GM21526 (cell line): ENCODE data around the gene NEDD1.

Source experiments
- ATAC-seq: cut with Tn5 transposase; IDR thresholded peaks from one replicate; pipeline ENCODE4 v1.9.1; 2021; ENCODE audit warnings: moderate library complexity; ENCODE audit not compliant: unreplicated experiment, low FRiP score

NEDD1 gene, protein sequence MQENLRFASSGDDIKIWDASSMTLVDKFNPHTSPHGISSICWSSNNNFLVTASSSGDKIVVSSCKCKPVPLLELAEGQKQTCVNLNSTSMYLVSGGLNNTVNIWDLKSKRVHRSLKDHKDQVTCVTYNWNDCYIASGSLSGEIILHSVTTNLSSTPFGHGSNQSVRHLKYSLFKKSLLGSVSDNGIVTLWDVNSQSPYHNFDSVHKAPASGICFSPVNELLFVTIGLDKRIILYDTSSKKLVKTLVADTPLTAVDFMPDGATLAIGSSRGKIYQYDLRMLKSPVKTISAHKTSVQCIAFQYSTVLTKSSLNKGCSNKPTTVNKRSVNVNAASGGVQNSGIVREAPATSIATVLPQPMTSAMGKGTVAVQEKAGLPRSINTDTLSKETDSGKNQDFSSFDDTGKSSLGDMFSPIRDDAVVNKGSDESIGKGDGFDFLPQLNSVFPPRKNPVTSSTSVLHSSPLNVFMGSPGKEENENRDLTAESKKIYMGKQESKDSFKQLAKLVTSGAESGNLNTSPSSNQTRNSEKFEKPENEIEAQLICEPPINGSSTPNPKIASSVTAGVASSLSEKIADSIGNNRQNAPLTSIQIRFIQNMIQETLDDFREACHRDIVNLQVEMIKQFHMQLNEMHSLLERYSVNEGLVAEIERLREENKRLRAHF

DNA sequence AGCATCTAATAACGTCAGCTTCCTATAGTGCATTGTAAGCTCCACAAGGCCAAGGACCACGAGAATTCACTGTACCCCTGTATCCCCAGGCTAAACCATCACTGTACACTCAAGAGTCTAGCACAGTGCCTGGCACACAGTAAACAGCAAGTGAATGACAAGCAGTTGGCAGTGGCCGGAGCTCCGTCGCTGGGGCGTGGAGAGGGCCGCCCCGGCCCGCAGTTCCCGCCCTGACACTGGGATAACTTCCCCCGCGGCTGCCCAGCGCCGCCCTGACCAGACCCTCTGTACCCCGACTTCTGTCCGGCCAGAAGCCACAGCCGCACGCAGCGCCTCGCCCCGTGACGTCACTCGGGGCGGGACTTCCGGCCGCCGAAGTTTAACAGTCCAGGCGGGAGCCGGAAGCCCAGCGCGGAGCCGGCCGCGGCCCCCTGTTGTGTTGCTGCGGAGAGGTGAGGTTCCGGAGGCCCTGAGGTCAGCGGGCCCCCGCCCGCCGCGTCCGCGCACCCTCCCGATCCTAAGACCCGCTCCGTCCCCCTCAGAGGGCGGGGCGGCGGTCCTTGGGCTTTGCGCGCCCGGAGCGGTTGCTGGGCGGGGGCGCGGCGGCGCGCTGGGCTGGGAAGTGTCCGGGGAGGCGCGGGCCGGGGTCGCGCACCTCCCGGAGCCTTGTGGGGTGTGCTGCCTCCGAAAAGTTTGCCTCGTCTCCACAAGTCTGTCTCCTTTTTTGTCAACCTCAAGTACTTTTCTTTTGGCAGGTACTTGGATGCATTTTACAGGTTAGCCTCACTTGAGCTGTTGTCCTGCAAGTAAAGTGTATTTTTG is at the start of gene NEDD1:
Gene NEDD1 (plus strand): TSS at position 409 of the 822 bp plus-strand sequence. CDS start 2,503 bp downstream, outside the sequence.
- peak; percentile 93 for ATAC-seq

DNA sequence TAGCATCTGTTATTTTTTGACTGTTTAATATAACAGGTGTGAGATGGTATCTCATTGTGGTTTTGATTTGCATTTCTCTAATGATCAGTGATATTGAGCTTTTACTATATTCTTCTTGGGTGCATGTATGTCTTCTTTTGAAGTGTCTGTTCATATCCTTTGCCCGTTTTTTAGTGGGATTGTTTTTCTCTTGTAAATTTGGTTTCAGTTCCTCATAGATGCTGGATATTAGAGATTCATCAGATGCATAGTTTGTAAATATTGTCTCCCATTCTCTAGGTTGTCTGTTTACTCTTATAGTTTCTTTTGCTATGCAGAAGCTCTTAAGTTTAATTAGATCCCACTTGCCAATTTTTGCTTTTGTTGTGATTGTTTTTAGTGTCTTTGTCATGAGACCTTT is 48.9 kb upstream of the NEDD1 start:
- no peak for ATAC-seq

DNA sequence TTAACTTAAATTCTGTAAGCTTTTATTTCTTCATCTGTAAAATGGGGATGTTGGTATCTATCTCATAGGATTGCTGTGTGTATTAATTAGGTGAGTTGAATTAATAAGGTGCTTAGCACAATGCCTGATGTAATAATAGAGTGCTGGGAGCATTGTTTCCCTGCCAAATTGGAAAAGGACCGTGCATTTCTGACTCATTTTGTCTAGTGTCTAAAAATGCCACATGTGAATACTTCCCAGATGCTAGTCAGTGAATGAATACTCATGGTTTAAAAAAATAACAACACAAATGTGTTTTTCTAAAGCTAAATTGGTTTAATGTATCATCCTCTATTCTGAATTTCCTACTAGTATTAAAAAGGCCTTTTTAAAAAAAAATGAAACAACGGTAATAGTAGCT is 45.4 kb upstream of the NEDD1 start:
- ATAC-seq = no peak

DNA sequence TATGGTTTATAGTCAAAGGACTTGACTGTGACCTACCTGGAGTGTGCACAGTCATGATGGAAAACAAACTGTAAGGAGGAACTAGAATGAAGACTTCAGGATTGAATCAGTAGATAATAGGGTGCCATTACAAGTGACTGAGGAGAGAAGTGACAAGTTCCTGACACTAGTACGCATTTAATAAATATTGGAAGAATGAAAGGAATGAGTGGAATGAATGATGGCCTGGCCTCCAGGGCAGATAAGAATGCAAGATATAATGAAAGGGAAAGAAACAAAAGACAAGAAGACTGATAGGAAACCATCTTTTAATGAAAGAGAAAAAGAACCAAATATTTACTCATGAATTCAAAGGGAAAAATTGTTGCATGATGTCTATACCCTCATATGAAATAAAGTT is 44.7 kb upstream of the NEDD1 start:
- ATAC-seq = no peak

DNA sequence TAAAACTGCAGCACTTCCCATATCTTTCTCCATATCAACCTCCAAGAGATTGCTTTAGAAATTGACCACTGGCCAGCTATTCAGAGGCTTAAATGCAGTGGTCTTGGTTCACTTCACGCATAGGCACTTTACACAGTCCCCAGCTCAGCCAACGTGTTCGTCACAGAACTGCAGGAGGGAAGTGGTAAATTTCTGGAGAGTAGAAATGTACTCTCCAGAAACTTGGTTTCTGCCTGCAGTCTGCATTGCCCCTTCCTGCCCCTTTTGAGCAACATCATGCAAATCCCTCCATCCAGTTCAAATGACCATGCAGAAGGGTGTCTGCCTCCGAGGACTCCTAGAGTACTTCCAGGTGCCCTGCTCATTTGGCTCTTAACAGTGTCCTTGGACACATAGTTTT is 42.7 kb upstream of the NEDD1 start:
- no peak for ATAC-seq

DNA sequence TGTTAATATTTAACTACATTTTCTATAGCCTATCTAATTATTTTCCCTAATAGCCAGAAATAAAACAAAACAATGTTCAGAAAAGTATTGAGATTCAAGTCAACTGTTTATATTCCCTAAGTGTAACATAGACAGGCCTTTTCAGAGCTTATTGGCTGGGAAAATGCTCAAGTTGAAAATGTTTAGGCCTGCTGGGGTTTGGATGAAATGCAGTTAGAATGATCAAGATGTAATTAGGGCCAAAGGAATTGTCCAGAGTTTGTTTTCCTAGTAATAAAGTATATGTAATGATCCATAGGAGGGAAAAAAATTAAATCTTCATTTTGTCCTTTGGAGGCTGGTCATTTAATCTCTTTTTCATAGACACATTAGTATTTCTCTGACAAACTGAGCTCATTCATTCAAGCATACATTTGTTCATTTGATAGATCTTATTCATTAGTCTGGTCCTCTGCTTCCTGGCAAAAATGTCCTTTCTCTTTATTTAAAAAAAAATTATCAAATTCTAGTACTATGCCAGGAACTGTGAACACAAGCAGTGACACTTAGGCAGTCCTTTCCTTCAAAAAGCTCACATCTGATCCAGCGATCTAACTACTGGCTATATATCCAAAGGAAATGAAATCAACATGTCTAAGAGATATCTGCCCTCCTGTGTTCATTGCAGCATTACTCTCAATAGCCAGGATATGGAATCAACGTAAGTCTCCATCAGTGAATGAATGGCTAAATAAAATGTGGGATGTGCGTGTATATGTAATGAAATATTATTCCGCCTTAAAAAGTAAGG is 40.1 kb upstream of the NEDD1 start:
- ATAC-seq = no peak

DNA sequence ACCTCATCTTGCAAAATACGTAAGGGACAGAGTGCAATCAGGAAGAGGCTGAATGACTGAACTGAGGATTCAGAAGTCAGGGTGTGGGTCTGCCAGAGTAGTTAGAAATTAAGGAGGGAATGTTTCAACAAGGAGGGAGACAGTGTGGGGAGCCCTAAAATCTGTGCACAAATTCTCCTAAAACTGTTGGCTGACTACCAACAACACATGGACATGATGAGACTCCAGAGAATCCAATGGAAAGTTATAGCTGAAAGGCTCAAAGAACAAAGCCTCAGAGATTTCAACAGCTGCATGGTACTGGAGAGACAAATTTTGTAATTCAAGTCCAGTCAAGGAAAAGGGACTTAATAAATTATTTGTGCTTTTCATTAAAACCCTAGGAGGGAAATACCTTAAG is 36.1 kb upstream of the NEDD1 start:
- no peak for ATAC-seq

DNA sequence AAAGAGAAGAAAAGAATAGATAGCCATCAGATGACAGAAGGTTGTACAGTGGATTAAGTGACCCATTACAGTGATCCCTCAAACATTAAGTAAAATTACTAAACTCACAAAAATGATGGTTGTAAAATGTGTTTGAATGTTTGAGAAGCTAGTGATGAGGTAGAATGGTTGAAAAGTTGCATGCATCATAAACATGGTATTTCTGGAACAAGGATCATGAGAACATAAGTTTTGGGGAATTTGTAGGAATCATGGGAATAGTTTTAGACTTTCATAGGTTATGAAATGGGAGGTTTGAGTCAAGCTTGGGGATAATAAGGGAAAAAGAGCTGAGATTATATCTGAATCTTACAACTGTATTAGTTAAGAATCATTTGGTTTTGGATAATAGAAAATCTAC is 34.1 kb upstream of the NEDD1 start:
- ATAC-seq = no peak

DNA sequence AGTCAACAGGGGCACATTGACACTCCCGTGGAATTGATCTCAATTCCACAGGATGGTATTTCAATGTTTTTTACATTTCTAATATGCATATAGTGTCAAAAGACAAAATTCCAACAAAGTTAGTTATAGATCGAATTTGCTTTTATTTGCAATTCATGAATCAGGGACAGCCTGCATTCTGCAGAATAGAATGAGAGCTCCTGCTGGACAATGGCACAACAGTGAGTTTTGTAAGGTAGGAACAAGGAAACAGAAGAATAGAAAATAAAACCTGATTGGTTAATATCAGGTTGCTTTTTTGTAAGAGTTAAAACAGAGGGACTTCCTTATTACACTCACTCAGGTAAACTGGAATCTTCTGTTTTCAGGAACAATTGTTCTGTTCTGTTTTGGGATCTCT is 32.8 kb upstream of the NEDD1 start:
- no peak for ATAC-seq

DNA sequence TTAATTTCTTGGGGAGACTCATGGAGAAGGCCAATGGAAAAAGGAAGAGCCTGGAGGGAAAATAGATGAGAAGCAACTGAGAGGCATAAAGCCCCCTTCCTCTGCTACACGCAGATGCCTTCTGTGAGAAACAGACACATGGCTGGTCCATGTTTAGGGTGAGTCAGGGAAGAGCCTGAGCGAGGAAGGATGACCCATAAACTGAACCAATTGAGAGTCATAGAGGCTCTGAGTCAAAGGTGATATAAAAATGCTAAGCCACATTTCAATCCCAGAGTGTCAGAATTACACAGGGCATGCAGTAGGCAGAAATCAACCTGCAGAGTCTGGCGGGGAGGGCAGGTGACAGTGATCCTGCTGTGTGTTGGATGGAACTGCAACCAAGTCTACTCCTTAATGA is 30.1 kb upstream of the NEDD1 start:
- ATAC-seq = no peak

DNA sequence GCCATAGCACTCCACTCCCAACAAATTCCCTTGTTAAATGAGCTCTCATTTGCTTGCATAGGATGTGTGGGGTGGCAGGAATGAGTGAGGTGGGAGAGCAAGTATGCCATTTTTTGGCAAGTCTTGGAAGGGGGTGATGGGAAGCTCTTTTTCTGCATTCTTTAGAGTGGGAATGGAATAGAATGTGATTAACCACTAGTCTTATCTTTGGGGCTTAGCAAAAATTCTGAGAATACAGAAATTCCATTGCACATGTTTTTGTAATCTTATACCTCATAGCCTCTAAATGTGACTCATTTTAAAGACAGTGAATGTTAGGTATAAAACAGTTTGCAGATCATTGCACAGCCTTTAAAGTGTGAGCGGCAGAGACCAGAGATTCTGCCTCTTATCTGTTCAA is 28.4 kb upstream of the NEDD1 start:
- no peak for ATAC-seq

DNA sequence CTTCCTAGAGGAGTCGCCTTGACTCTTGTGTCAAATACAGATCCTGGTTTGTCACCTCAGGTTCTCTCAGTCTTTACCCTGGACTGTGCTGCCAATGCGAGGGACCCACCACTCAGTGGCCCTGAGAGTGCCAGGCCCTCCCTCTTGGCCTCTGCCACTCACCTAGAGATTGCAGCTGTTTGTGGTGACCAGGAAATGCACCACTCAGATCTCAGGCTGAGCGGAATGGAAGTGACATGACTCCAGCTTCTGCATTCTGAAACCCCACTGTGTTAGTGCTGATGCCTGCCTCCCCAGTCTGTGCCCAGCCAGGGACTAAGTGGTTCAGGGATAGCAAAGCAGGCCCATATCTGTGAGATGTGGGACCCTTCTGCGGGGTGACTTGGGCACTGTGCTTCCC is 27.8 kb upstream of the NEDD1 start:
- no peak for ATAC-seq

DNA sequence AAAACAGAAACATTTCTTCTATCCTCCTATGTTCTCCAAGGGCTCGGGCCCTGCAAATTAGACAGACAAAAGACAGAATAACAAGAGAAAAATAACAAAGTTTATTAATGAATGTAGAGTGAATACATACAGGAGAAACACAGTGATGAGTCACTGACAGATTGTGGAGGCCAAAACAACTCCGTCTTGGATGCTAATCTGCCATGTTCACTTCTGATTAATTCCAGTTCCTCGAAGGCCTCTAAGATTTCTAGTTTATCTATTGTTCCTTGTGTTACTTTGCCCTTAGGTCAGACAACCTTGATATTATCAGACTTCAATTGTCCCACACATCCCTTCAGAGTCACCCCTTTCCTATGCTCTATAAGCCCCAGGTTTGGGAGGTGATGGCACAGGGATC is 26.8 kb upstream of the NEDD1 start:
- no peak for ATAC-seq

DNA sequence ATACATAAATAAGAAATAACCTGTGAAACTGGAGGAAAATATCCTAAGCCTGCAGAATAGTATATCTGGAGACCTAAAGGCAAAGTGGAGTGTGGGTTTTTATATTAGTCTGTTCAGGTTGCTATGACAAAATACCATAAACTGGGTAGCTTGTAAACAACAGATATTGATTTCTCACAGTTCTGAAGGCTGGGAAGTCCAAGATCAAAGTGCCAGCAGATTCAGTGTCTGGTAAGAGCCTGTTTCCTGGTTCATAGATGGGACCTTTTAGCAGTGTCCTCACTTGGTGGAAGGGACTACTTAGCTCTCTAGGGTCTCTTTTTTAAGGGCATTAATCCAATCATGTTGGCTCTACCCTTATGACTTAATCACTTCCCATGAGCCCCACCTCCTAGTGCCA is 25.4 kb upstream of the NEDD1 start:
- ATAC-seq = no peak

DNA sequence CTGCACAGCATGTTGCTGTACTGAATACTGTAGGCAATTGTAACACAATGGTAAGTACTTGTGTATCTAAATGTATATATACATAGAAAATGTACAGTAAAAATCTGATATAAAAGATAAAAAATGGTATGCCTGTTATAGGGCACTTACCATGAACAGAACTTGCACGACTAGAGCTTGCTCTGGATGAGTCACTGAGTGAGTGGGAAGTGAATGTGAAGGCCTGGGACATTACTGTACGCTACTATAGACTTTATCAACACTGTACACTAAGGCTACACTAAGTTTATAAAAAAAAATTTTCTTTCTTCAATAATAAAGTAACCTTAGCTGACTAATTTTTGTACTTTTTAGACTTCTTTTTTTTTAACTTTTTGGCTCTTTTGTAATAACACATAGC is 24.2 kb upstream of the NEDD1 start:
- ATAC-seq = no peak

DNA sequence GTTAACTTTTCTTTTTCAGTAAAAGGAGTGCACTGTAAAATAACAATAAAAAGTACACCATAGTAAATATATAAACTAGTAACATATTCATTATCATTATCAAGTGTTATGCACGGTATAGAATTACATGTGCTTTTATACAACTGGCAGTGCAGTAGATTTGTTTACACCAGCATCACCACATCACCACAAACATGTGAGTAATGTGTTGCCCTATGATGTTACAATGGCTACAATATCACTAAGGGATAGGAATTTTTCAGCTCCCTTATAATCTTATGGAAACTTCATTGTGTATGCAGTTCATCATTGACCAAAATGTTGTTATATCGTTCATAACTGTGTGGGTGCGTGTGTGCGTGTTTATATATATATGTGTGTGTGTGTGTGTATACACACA is 23.5 kb upstream of the NEDD1 start:
- no peak for ATAC-seq

DNA sequence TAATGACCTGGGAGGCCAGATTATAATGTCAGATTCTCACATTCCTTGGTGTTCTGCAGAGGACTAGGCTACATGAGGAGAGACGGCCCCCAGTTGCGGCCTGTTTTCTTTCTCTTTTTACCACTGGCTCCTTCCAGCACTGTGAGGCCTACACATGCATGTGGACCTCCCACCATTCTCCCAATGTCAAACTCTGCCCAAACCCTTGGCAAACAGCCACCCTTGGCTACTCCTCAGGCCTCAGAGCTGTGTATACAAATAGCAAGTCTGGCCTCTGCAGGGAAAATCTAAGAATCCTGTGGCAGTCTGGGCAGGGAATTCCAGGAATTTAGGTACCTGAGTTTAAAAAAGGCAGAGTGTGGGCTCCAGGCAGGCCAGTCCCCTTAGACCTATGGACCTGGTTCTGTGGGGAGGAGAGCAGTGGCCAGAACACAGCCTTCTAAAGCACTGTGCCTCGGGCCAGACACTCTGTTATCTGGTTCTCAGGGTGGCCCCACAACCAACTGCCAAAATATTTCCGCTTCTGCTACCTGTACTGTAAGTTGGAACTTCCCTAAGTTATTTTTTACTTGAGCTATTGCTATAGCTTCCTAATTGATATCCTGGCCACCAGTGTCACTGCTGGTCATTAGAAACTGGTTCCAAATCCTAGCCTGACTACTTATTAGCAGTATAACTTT is 19.9 kb upstream of the NEDD1 start:
- no peak for ATAC-seq

DNA sequence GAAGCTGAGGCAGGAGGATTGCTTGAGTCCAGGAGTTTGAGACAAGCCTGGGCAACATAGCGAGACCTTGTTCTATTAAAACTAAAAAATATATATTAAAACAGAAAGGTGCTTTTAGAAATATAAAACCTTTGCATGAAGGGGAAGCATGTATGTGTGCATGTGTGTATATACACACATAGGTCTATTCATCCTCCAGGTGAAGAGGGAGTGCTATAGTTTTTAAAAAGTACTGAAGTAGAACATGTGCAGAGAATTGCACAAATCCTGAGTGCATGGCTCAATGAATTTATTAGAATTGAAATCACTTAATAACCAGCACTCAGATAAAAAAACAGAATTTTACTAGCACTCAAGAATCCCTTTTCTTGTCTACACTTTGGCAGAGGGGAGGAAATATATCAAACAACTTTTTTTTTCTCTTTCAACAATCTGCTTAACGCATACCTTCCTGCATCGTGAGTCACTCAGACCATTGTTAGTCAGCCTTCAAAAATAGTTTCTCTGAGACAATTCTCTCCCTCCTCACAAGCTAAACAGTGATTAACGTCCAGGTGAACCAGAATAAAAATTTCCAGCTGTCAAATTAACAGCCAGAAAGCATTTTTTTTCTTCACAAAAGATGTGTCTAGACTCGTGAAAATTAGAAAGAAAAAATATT is 17.7 kb upstream of the NEDD1 start:
- ATAC-seq = no peak

DNA sequence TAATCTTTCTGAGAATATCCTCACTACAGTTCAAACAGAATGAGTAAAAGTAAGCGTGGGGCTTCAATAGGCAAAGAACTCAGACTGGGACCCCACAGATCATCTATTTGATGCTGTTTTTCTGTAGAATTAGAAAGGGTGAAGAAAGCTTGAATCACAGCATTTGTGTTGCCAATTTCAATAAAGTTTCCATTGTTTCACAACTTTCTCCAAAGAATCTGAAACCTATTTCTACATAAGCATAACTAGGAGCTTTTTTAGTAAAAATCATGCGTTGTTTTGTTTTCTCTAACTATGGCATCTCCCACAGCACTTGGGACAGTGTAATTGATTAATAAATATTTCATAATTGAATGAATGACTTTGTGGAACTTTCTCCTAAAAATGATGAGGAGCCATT is 16.7 kb upstream of the NEDD1 start:
- ATAC-seq = no peak

DNA sequence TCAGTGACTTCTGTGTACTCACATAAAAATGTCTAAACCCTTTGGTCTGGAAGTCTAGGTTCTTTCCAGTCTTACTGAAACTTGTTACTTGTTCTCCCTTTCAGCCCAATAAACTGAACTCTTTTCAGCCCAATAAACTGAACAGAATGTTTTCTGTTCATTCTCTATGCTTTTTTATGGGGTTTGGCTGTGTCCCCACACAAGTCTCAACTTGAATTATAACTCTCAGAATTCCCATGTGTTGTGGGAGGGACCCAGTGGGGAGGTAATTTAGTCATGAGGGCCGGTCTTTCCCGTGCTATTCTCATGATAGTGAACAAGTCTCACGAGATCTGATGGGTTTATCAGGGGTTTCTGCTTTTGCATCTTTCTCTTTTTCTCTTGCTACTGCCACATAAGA is 15.0 kb upstream of the NEDD1 start:
- ATAC-seq = no peak
